SK-N-SH (cell line): ENCODE data around the gene BORCS6. TPM values are rescaled to one million over a fixed set of nuclear protein-coding genes. Genes with fewer than 3 reads are reported as not detected.

Experiments used
- CTCF ChIA-PET: fragments of 300-600, 350-600 bp; formaldehyde crosslinking; extraction: SDS; loops from one replicate; lab custom pipeline; 2021; lab: Yijun Ruan, JAX
- POLR2A ChIA-PET: fragments of 350-600 bp; sonication (Branson Sonifier 250); formaldehyde crosslinking; extraction: SDS; loops from one replicate; lab custom pipeline; 2020; ENCODE audit warnings: antibody characterized with exemption, inconsistent platforms; lab: Yijun Ruan, JAX
- DNase-seq: peaks from one replicate; pipeline ENCODE4 v3.0.0; 2012
- H2AFZ ChIP-seq: fragments of 200-600 bp; sonication (generic); 2 replicates; pipeline ENCODE4 v1.8.1; 2016; ENCODE audit warnings: antibody characterized with exemption, mild to moderate bottlenecking, low read depth
- H3F3A ChIP-seq: fragments of 200-600 bp; sonication (generic); replicated peaks from 2 replicates; pipeline ENCODE3; 2016; ENCODE audit warnings: antibody characterized with exemption, mild to moderate bottlenecking; ENCODE audit not compliant: insufficient read depth
- H3K27ac ChIP-seq, 2 experiments: fragments of 200-500 bp in 1 of 2; fragments of 200-600 bp in 1 of 2; sonication (Bioruptor generic) in 1 of 2; sonication (generic), shearing (Covaris generic) in 1 of 2; 2 replicates each; pipeline versions ENCODE4 v1.5.1 to v1.6.1; 2014 to 2016; ENCODE audit warnings: low read depth in 2 of 2, inconsistent platforms in 1 of 2, low read length in 1 of 2, mild to moderate bottlenecking in 1 of 2, mixed read lengths in 1 of 2
- H3K27me3 ChIP-seq: fragments of 200-600 bp; sonication (generic), shearing (Covaris generic); 2 replicates; pipeline ENCODE4 v1.6.1; 2016; ENCODE audit warnings: mixed run types; ENCODE audit not compliant: insufficient read depth
- H3K36me3 ChIP-seq, 2 experiments: fragments of 200-500 bp in 1 of 2; fragments of 200-600 bp in 1 of 2; sonication (Bioruptor generic) in 1 of 2; sonication (generic) in 1 of 2; replicated peaks in 1 of 2; 2 replicates each; pipeline versions ENCODE3 to v1.5.1; 2014 to 2016; ENCODE audit warnings: low read length in 1 of 2, mild to moderate bottlenecking in 1 of 2; ENCODE audit not compliant: insufficient read depth in 2 of 2, control insufficient read depth in 1 of 2
- H3K4me1 ChIP-seq, 2 experiments: fragments of 200-500 bp in 1 of 2; fragments of 200-600 bp in 1 of 2; sonication (Bioruptor generic) in 1 of 2; sonication (generic), shearing (Covaris generic) in 1 of 2; 2 replicates each; pipeline versions ENCODE4 v1.5.1 to v1.6.1; 2014 to 2016; ENCODE audit warnings: low read depth in 1 of 2, low read length in 1 of 2, mixed run types in 1 of 2; ENCODE audit not compliant: insufficient read depth in 2 of 2, control insufficient read depth in 1 of 2
- H3K4me2 ChIP-seq: fragments of 200-600 bp; sonication (generic), shearing (Covaris generic); 2 replicates; pipeline ENCODE4 v1.6.1; 2017; ENCODE audit warnings: mixed run types
- H3K4me3 ChIP-seq, 2 experiments: fragments of 200-500 bp in 1 of 2; fragments of 200-600 bp in 1 of 2; sonication (Bioruptor generic) in 1 of 2; sonication (generic), shearing (Covaris generic) in 1 of 2; 2 replicates each; pipeline versions ENCODE4 v1.5.1 to v1.8.1; 2014 to 2016; ENCODE audit warnings: low read depth in 2 of 2, inconsistent platforms in 1 of 2, low read length in 1 of 2, mild to moderate bottlenecking in 1 of 2, mixed read lengths in 1 of 2, moderate library complexity in 1 of 2
- H3K79me2 ChIP-seq: fragments of 200-600 bp; sonication (generic); 2 replicates; pipeline ENCODE4 v1.8.1; 2017; ENCODE audit warnings: mild to moderate bottlenecking; ENCODE audit not compliant: insufficient read depth
- H3K9ac ChIP-seq: fragments of 200-600 bp; sonication (generic); 2 replicates; pipeline ENCODE4 v1.6.1; 2017; ENCODE audit warnings: mixed run types
- H3K9me2 ChIP-seq: fragments of 200-600 bp; sonication (generic); 2 replicates; pipeline ENCODE4 v1.6.1; 2017; ENCODE audit warnings: mixed run types
- H3K9me3 ChIP-seq: fragments of 200-600 bp; sonication (generic); 2 replicates; pipeline ENCODE4 v1.6.1; 2017; ENCODE audit warnings: mixed run types, mild to moderate bottlenecking, moderate library complexity
- H4K20me1 ChIP-seq: fragments of 200-600 bp; sonication (generic); 2 replicates; pipeline ENCODE4 v1.6.1; 2017; ENCODE audit warnings: mild to moderate bottlenecking, mixed run types; ENCODE audit not compliant: insufficient read depth
- CHD2 ChIP-seq: fragments of 150-350 bp; IDR thresholded peaks from 2 replicates; pipeline ENCODE4 v1.6.1; 2018; ENCODE audit warnings: low read length; ENCODE audit not compliant: partially characterized antibody
- CTCF ChIP-seq: fragments of 200-600 bp; sonication (generic); IDR thresholded peaks from 2 replicates; pipeline ENCODE4 v1.6.1; 2017; ENCODE audit warnings: antibody characterized with exemption, mild to moderate bottlenecking, moderate library complexity
- ELF1 ChIP-seq: IDR thresholded peaks from 2 replicates; pipeline ENCODE4 v1.4.0; 2012
- EP300 ChIP-seq, 2 experiments: IDR thresholded peaks; 2 replicates each; pipeline versions ENCODE4 v1.4.0 to v1.6.1; 2012; ENCODE audit warnings: borderline replicate concordance in 1 of 2, low read depth in 1 of 2, low read length in 1 of 2
- EZH2phosphoT487 ChIP-seq: fragments of 200-600 bp; sonication (generic); IDR thresholded peaks from 2 replicates; pipeline ENCODE4 v1.6.1; 2017; ENCODE audit warnings: low read depth, mixed run types, mild to moderate bottlenecking, antibody characterized with exemption, moderate library complexity, borderline replicate concordance
- FOSL2 ChIP-seq: IDR thresholded peaks from 2 replicates; pipeline ENCODE4 v1.4.0; 2012; ENCODE audit warnings: low read depth, mild to moderate bottlenecking, moderate library complexity, borderline replicate concordance
- FOXM1 ChIP-seq: IDR thresholded peaks from 2 replicates; pipeline ENCODE4 v1.4.0; 2012; ENCODE audit warnings: low read depth, mild to moderate bottlenecking
- GABPA ChIP-seq: IDR thresholded peaks from 2 replicates; pipeline ENCODE4 v1.4.0; 2012; ENCODE audit warnings: low read depth, mild to moderate bottlenecking
- GATA2 ChIP-seq: sonication (generic); formaldehyde crosslinking; IDR thresholded peaks from 2 replicates; pipeline ENCODE4 v1.5.0; 2020; ENCODE audit warnings: mild to moderate bottlenecking, missing genetic modification reagents
- IRF3 ChIP-seq: fragments of 150-350 bp; IDR thresholded peaks from 2 replicates; pipeline ENCODE4 v1.6.1; 2016; ENCODE audit warnings: mild to moderate bottlenecking, low read depth, low read length
- JUND ChIP-seq: IDR thresholded peaks from 2 replicates; pipeline ENCODE4 v1.4.0; 2012
- MAX ChIP-seq: IDR thresholded peaks from 2 replicates; pipeline ENCODE4 v1.4.0; 2012; ENCODE audit warnings: low read depth
- MXI1 ChIP-seq: IDR thresholded peaks from 2 replicates; pipeline ENCODE4 v1.6.1; 2012; ENCODE audit warnings: mild to moderate bottlenecking, low read depth, low read length, improper control_type of control experiment
- NRF1 ChIP-seq: IDR thresholded peaks from 2 replicates; pipeline ENCODE4 v1.6.1; 2012; ENCODE audit warnings: low read depth, mild to moderate bottlenecking, low read length
- PBX3 ChIP-seq: IDR thresholded peaks from 2 replicates; pipeline ENCODE4; 2012
- POLR2AphosphoS5 ChIP-seq: IDR thresholded peaks from 2 replicates; pipeline ENCODE4 v1.6.1; 2012; ENCODE audit warnings: low read depth, low read length
- RAD21 ChIP-seq: IDR thresholded peaks from 2 replicates; pipeline ENCODE4 v1.6.1; 2012; ENCODE audit warnings: mild to moderate bottlenecking, low read length
- RCOR1 ChIP-seq: fragments of 150-350 bp; IDR thresholded peaks from 2 replicates; pipeline ENCODE4 v1.6.1; 2017; ENCODE audit warnings: antibody characterized with exemption, low read length
- RFX5 ChIP-seq: IDR thresholded peaks from 2 replicates; pipeline ENCODE4 v1.6.1; 2012; ENCODE audit warnings: mild to moderate bottlenecking, improper control_type of control experiment, low read length
- RXRA ChIP-seq: IDR thresholded peaks from 2 replicates; pipeline ENCODE4 v1.4.0; 2012; ENCODE audit warnings: low read depth, mild to moderate bottlenecking, borderline replicate concordance
- SIN3A ChIP-seq: IDR thresholded peaks from 2 replicates; pipeline ENCODE4 v1.6.1; 2012; ENCODE audit warnings: low read depth, mild to moderate bottlenecking, low read length, moderate library complexity, borderline replicate concordance
- TAF1 ChIP-seq: IDR thresholded peaks from 2 replicates; pipeline ENCODE4 v1.6.1; 2012; ENCODE audit warnings: low read depth, mild to moderate bottlenecking, low read length, moderate library complexity, borderline replicate concordance
- USF1 ChIP-seq: IDR thresholded peaks from 2 replicates; pipeline ENCODE4 v1.4.0; 2012; ENCODE audit warnings: low read depth, borderline replicate concordance
- WGBS: methylation state at CpG from one replicate; pipeline ENCODE4 v1.1.6; 2017; ENCODE audit warnings: low lambda C conversion rate; 5-methylcytosine and 5-hydroxymethylcytosine counted together
- polyA plus RNA-seq, 3 experiments: library from polyadenylated mRNA; depleted of rRNA; stranded (reverse); fragments of >200 nt; gene quantifications; 2 replicates each; pipeline ENCODE4 v1.2.3, GENCODE V29; 2012

BORCS6 gene
- polyA plus RNA-seq (2012; rRNA removed), result 3.7 and 4.3 TPM in 2 replicates
- polyA plus RNA-seq (2012; cell fraction: cytosol; rRNA removed), result 2.1 and 3.5 TPM in 2 replicates
- 2.9 and 3.5 TPM in 2 replicates for polyA plus RNA-seq (2012; cell fraction: nucleus; rRNA removed)

GRCh38 chr17:8189711-8190477, at the start of gene BORCS6:
TSS of gene BORCS6 (minus strand) at chr17:8190180. CDS start at chr17:8190140, 40 bp downstream.
- peaks cover 13% of the 10 kb centered on the region for H4K20me1 ChIP-seq
- H3F3A ChIP-seq, result peaks cover 43% of the 10 kb centered on the region
- H3K4me1 ChIP-seq, result peaks cover 9 to 33% of the 10 kb centered on the region in 2 experiments; a peak in 3 of 4 replicates
- TF ChIP-seq TAF1 (peak; percentile 41; the same call in 1 of the 2 replicates), RXRA (no peak), USF1 (peak; percentile 88; the same call in 1 of the 2 replicates), RFX5 (peak; percentile 69), MXI1 (peak; percentile 94), PBX3 (peak; percentile 77), FOSL2 (no peak), RAD21 (no peak), EP300 (IDR thresholded peaks at IDR 0.05; ENCODE audit: borderline replicate concordance in 1 of 2, low read depth in 1 of 2, low read length in 1 of 2) (no peak), CTCF (peak; percentile 23), CHD2 (peak; percentile 66), NRF1 (no peak), EZH2phosphoT487 (no peak), MAX (peak; percentile 82), SIN3A (0 out of 2 replicates have a peak, but pooled peaks have one; percentile 50), IRF3 (peak; percentile 59; the same call in 1 of the 2 replicates), ELF1 (peak; percentile 94), JUND (no peak), POLR2AphosphoS5 (0 out of 2 replicates have a peak, but pooled peaks have one; percentile 18), GABPA (peak; percentile 71; the same call in 1 of the 2 replicates), RCOR1 (no peak), FOXM1 (no peak), GATA2 (no peak)
- TF ChIP-seq, all 33 proteins: peak for 13
- Histone ChIP-seq H3K9me3 (no peaks in the 10 kb centered on the region), H3K27me3 (no peaks in the 10 kb centered on the region), H3K27ac (peak within 1 kb of the TSS; percentile 79 to 80), H3K9me2 (no peaks in the 10 kb centered on the region), H2AFZ (peak within 1 kb of the TSS; percentile 79), H3K4me3 (peak within 1 kb of the TSS; percentile 79 to 86), H3K36me3 (no peaks in the 10 kb centered on the region), H3K4me2 (peak within 1 kb of the TSS; percentile 93), H3K79me2 (peaks cover 18% of the 10 kb centered on the region; the same call in 1 of the 2 replicates), H3K9ac (peak within 1 kb of the TSS; percentile 85)
- CTCF ChIA-PET, result interaction anchor here (0.8 to 5.5 kb wide), 9 partner anchors 11 to 129 kb away, joined by 3 to 55 read pairs (median 4); partner anchors contain the start of gene ALOXE3
- DNase-seq, result peak; percentile 86
- POLR2A ChIA-PET, result interaction anchor here (0.6 to 4.4 kb wide), 8 partner anchors 10 to 38 kb away, joined by 3 to 33 read pairs (median 5); partner anchors contain the start of genes AURKB and PER1
- under 1% methylated on average over 25 of the region's 70 CpGs for WGBS
